Caco-2 (cell line): ENCODE results near the gene CMKLR1. TPM values are rescaled to one million over a fixed set of nuclear protein-coding genes. Genes with fewer than 3 reads are reported as not detected.

ENCODE experiments used
- BruUV-seq: library from RNA; stranded (reverse); fragments of 400-500 nt; replicated peaks from 2 replicates; lab custom pipeline; 2021; lab: Mats Ljungman, UMichigan
- CTCF ChIA-PET: fragments of 300-600 bp; sonication (Branson Sonifier 250); formaldehyde crosslinking; loops from one replicate; lab custom pipeline; 2022; ENCODE audit warnings: antibody characterized with exemption; lab: Charles Lee
- POLR2A ChIA-PET: fragments of 300-600 bp; sonication (Branson Sonifier 250); formaldehyde crosslinking; loops from one replicate; lab custom pipeline; 2022; ENCODE audit warnings: antibody characterized with exemption; lab: Charles Lee
- DNase-seq, 2 experiments: peaks; one replicate each; pipeline versions ENCODE4 v3.0.0 to v3.0.0-alpha.2; 2020 to 2022
- H3K27me3 ChIP-seq: replicated peaks from 2 replicates; pipeline ENCODE4 v1.6.0; 2011; ENCODE audit warnings: low read length; ENCODE audit not compliant: control insufficient read depth, insufficient read depth
- H3K36me3 ChIP-seq: 2 replicates; pipeline ENCODE4 v1.5.1; 2011; ENCODE audit warnings: low read length; ENCODE audit not compliant: control insufficient read depth, insufficient read depth
- H3K4me1 ChIP-seq: fragments of 250-450 bp; sonication (Bioruptor Pico); 2 replicates; pipeline ENCODE4 v1.5.1; 2020; ENCODE audit warnings: mild to moderate bottlenecking
- H3K4me3 ChIP-seq: 2 replicates; pipeline ENCODE4 v1.5.1; 2011; ENCODE audit warnings: low read depth, mild to moderate bottlenecking, control low read depth, low read length
- H3K9me3 ChIP-seq: fragments of 250-450 bp; sonication (Bioruptor Pico); 2 replicates; pipeline ENCODE4 v1.5.1; 2020; ENCODE audit warnings: mild to moderate bottlenecking, moderate library complexity
- H3K27ac Mint-ChIP-seq: one replicate; pipeline ENCODE4 v1.8.0; 2022; ENCODE audit warnings: mixed read lengths; ENCODE audit not compliant: unreplicated experiment
- H3K27me3 Mint-ChIP-seq: one replicate; pipeline ENCODE4 v1.8.0; 2022; ENCODE audit warnings: mixed read lengths; ENCODE audit not compliant: insufficient read depth, unreplicated experiment
- H3K36me3 Mint-ChIP-seq: one replicate; pipeline ENCODE4 v1.8.0; 2022; ENCODE audit warnings: mild to moderate bottlenecking, mixed read lengths; ENCODE audit not compliant: insufficient read depth, unreplicated experiment
- H3K4me1 Mint-ChIP-seq: one replicate; pipeline ENCODE4 v1.8.0; 2022; ENCODE audit warnings: low read depth, mixed read lengths; ENCODE audit not compliant: unreplicated experiment
- H3K4me3 Mint-ChIP-seq: one replicate; pipeline ENCODE4 v1.8.0; 2022; ENCODE audit warnings: mild to moderate bottlenecking, moderate library complexity, mixed read lengths; ENCODE audit not compliant: unreplicated experiment
- H3K9me3 Mint-ChIP-seq: one replicate; pipeline ENCODE4 v1.8.0; 2022; ENCODE audit warnings: mixed read lengths; ENCODE audit not compliant: unreplicated experiment
- CTCF ChIP-seq, 2 experiments: fragments of 200-600 bp in 1 of 2; IDR thresholded peaks; 1 replicate in 1 of 2; 2 replicates in 1 of 2; pipeline versions ENCODE4 v1.5.1 to v1.8.0; 2011 to 2022; ENCODE audit warnings: antibody characterized with exemption in 1 of 2, control low read depth in 1 of 2, inconsistent platforms in 1 of 2, low read depth in 1 of 2, low read length in 1 of 2, mild to moderate bottlenecking in 1 of 2, moderate library complexity in 1 of 2; ENCODE audit not compliant: insufficient read depth in 1 of 2, severe bottlenecking in 1 of 2, unreplicated experiment in 1 of 2
- intact Hi-C: fragments of 100-400 bp; cut with micrococcal nuclease; formaldehyde crosslinking; loops from one replicate; pipeline ENCODE4 v1.10.0; 2022; ENCODE audit not compliant: unreplicated experiment
- total RNA-seq: library from RNA; stranded (reverse); gene quantifications from 2 replicates; pipeline ENCODE4 v1.2.3, GENCODE V29; 2022

The CMKLR1 gene
- total RNA-seq, 1 experiment from 2014 or later = not detected

- CTCF ChIA-PET = no interaction called here
- H3K9me3 ChIP-seq = no peaks in the 10 kb centered on the region
- no TSS peak for BruUV-seq
- H3K36me3 ChIP-seq = no peaks in the 10 kb centered on the region
- 0 out of 2 replicates have a peak, but pooled peaks cover 3% of the 10 kb centered on the region for H3K4me1 ChIP-seq
- POLR2A ChIA-PET = no interaction called here
- H3K27me3 ChIP-seq = no peaks in the 10 kb centered on the region
- Mint-ChIP-seq H3K4me3 (no peak overlapping the region), H3K4me1 (no peaks in the 10 kb centered on the region), H3K36me3 (no peaks in the 10 kb centered on the region), H3K9me3 (no peaks in the 10 kb centered on the region), H3K27me3 (peaks cover 8% of the 10 kb centered on the region), H3K27ac (no peak overlapping the region)
- no peak for DNase-seq
- intact Hi-C loops = no loop called here
- TF ChIP-seq CTCF (IDR thresholded peaks at IDR 0.05; ENCODE audit: insufficient read depth in 1 of 2, low read depth in 1 of 2, low read length in 1 of 2, severe bottlenecking in 1 of 2, unreplicated experiment in 1 of 2) = no peak
- no peak overlapping the region for H3K4me3 ChIP-seq
Measured at GRCh38 chr12:108270849-108271143, 68.3 kb downstream of the CMKLR1 start.

GRCh38 chr12:108270035-108270848, 68.9 kb downstream of the CMKLR1 start:
- Histone ChIP-seq H3K36me3 (no peaks in the 10 kb centered on the region), H3K9me3 (no peaks in the 10 kb centered on the region), H3K4me3 (no peak overlapping the region), H3K4me1 (0 out of 2 replicates have a peak, but pooled peaks cover 3% of the 10 kb centered on the region), H3K27me3 (no peaks in the 10 kb centered on the region)
- Mint-ChIP-seq H3K4me1 (no peaks in the 10 kb centered on the region), H3K27me3 (peaks cover 8% of the 10 kb centered on the region), H3K9me3 (no peaks in the 10 kb centered on the region), H3K27ac (no peak overlapping the region), H3K36me3 (no peaks in the 10 kb centered on the region), H3K4me3 (no peak overlapping the region)
- intact Hi-C loops = no loop called here
- POLR2A ChIA-PET = no interaction called here
- CTCF ChIA-PET = no interaction called here
- BruUV-seq = no TSS peak
- TF ChIP-seq CTCF (IDR thresholded peaks at IDR 0.05; ENCODE audit: insufficient read depth in 1 of 2, low read depth in 1 of 2, low read length in 1 of 2, severe bottlenecking in 1 of 2, unreplicated experiment in 1 of 2) = no peak
- no peak for DNase-seq

GRCh38 chr12:108269224-108269623, 69.9 kb downstream of the CMKLR1 start:
- no peaks in the 10 kb centered on the region for H3K4me1 Mint-ChIP-seq
- BruUV-seq = no TSS peak

More at GRCh38 chr12:108269224-108269623, 69.9 kb downstream of the CMKLR1 start:
- no peaks in the 10 kb centered on the region for H3K36me3 ChIP-seq
- 0 out of 2 replicates have a peak, but pooled peaks cover 3% of the 10 kb centered on the region for H3K4me1 ChIP-seq
- Mint-ChIP-seq H3K27ac (no peak overlapping the region), H3K27me3 (peaks cover 11% of the 10 kb centered on the region), H3K4me3 (no peak overlapping the region), H3K9me3 (no peaks in the 10 kb centered on the region), H3K36me3 (no peaks in the 10 kb centered on the region)
- no peaks in the 10 kb centered on the region for H3K27me3 ChIP-seq
- intact Hi-C loops = no loop called here
- ChIA-PET CTCF (no interaction called here), POLR2A (no interaction called here)
- no peak overlapping the region for H3K4me3 ChIP-seq
- no peak for DNase-seq
- no peaks in the 10 kb centered on the region for H3K9me3 ChIP-seq
- TF ChIP-seq CTCF (IDR thresholded peaks at IDR 0.05; ENCODE audit: insufficient read depth in 1 of 2, low read depth in 1 of 2, low read length in 1 of 2, severe bottlenecking in 1 of 2, unreplicated experiment in 1 of 2) = no peak
